Hepatocyte (in vitro differentiated cells): ENCODE results near the gene AKR1B1. TPM values are rescaled to one million over a fixed set of nuclear protein-coding genes. Genes with fewer than 3 reads are reported as not detected.
"Not testable (repeated sequence)": the region's sequence is repeated elsewhere in the genome, so short reads cannot be mapped to it uniquely, and the experiment has no call there.

Experiments
- DNase-seq: peaks from one replicate; pipeline ENCODE4 v3.0.0-alpha.2; 2016; ENCODE audit warnings: low spot score
- H2AFZ ChIP-seq: fragments of 200-600 bp; sonication (generic); 2 replicates; pipeline ENCODE4 v1.6.0; 2016; ENCODE audit warnings: antibody characterized with exemption, mild to moderate bottlenecking
- H3K27ac ChIP-seq: fragments of 200-600 bp; sonication (generic); 2 replicates; pipeline ENCODE4 v1.5.1; 2016; ENCODE audit warnings: mild to moderate bottlenecking
- H3K27me3 ChIP-seq: fragments of 200-600 bp; sonication (generic); 2 replicates; pipeline ENCODE4 v1.6.1; 2016
- H3K36me3 ChIP-seq: fragments of 200-600 bp; sonication (generic); replicated peaks from 2 replicates; pipeline ENCODE4 v1.5.1; 2016; ENCODE audit warnings: low read depth; ENCODE audit not compliant: insufficient read depth
- H3K4me1 ChIP-seq: fragments of 200-600 bp; sonication (generic); 2 replicates; pipeline ENCODE4 v1.5.1; 2016; ENCODE audit warnings: mild to moderate bottlenecking, moderate library complexity; ENCODE audit not compliant: insufficient read depth
- H3K4me2 ChIP-seq: fragments of 200-600 bp; sonication (generic); 2 replicates; pipeline ENCODE4 v1.6.0; 2016
- H3K4me3 ChIP-seq: fragments of 200-600 bp; sonication (generic); 2 replicates; pipeline ENCODE4 v1.5.1; 2016; ENCODE audit warnings: mild to moderate bottlenecking
- H3K79me2 ChIP-seq: fragments of 200-600 bp; sonication (generic); 2 replicates; pipeline ENCODE4 v1.6.0; 2017; ENCODE audit warnings: mild to moderate bottlenecking
- H3K9me2 ChIP-seq: fragments of 200-600 bp; sonication (generic); replicated peaks from 2 replicates; pipeline ENCODE4 v1.6.0; 2017; ENCODE audit warnings: mild to moderate bottlenecking; ENCODE audit not compliant: insufficient read depth
- H3K9me3 ChIP-seq: fragments of 200-600 bp; sonication (generic); 2 replicates; pipeline ENCODE4 v1.5.1; 2016; ENCODE audit warnings: low read depth, mild to moderate bottlenecking
- H4K20me1 ChIP-seq: fragments of 200-600 bp; sonication (generic); 2 replicates; pipeline ENCODE4 v1.6.0; 2016; ENCODE audit warnings: mild to moderate bottlenecking; ENCODE audit not compliant: insufficient read depth, poor library complexity, severe bottlenecking
- EZH2 ChIP-seq: fragments of 200-600 bp; sonication (generic); IDR thresholded peaks from 2 replicates; pipeline ENCODE4 v1.6.1; 2016; ENCODE audit warnings: antibody characterized with exemption, mild to moderate bottlenecking, borderline replicate concordance
- EZH2phosphoT487 ChIP-seq: fragments of 200-600 bp; sonication (generic); IDR thresholded peaks from one replicate; pipeline ENCODE4 v1.6.1; 2018; ENCODE audit warnings: antibody characterized with exemption, mild to moderate bottlenecking, low read depth, moderate library complexity; ENCODE audit not compliant: unreplicated experiment, severe bottlenecking
- WGBS: methylation state at CpG from one replicate; pipeline ENCODE4 v1.1.6; 2016; ENCODE audit warnings: low lambda C conversion rate; ENCODE audit errors: missing lambda C conversion rate; 5-methylcytosine and 5-hydroxymethylcytosine counted together
- polyA plus RNA-seq: library from polyadenylated mRNA; unstranded; fragments of >200 nt; fragmentation: Nextera tagmentation; extraction: Ambion mirVana; gene quantifications from 2 replicates; pipeline ENCODE4 v1.2.1, GENCODE V29; 2016
- total RNA-seq: library from RNA; depleted of rRNA; stranded (reverse); fragments of >200 nt; gene quantifications from 2 replicates; pipeline ENCODE4 v1.2.3, GENCODE V29; 2014
- TF ChIP-seq, protein P1 (sequence below): fragments of 200-600 bp; sonication (generic); IDR thresholded peaks from 2 replicates; pipeline ENCODE4 v1.5.1; 2016; ENCODE audit warnings: antibody characterized with exemption, mild to moderate bottlenecking; ENCODE audit not compliant: poor library complexity

The AKR1B1 gene
- total and polyA plus RNA-seq, 2 experiments from 2014 or later, result 129 to 342 TPM

DNA sequence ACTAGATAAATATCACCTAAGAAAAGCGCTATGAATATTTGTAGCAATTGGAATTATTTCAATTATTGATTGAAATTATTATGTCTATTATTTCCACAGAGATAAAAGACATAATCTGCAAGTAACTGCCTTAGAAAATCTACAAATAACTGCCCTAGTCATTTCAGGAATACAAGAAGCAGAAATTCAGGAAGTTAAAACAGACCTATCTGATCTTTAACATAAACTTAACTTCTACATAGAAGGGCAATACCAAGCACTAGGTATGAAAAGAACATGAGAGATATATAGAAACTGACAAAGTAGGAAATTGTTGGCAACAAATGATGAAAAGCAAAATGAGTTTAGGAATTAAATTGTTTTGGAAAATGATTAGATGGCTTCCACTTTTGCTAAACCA lies 36.6 kb upstream of the AKR1B1 start:
- no peak for DNase-seq
- H3K9me2 ChIP-seq, result no peaks in the 10 kb centered on the region
- H3K27ac ChIP-seq, result no peak overlapping the region
- no peaks in the 10 kb centered on the region for H3K36me3 ChIP-seq
- H4K20me1 ChIP-seq, result no peaks in the 10 kb centered on the region
- H3K4me2 ChIP-seq, result no peak overlapping the region
- TF ChIP-seq, protein P1, sequence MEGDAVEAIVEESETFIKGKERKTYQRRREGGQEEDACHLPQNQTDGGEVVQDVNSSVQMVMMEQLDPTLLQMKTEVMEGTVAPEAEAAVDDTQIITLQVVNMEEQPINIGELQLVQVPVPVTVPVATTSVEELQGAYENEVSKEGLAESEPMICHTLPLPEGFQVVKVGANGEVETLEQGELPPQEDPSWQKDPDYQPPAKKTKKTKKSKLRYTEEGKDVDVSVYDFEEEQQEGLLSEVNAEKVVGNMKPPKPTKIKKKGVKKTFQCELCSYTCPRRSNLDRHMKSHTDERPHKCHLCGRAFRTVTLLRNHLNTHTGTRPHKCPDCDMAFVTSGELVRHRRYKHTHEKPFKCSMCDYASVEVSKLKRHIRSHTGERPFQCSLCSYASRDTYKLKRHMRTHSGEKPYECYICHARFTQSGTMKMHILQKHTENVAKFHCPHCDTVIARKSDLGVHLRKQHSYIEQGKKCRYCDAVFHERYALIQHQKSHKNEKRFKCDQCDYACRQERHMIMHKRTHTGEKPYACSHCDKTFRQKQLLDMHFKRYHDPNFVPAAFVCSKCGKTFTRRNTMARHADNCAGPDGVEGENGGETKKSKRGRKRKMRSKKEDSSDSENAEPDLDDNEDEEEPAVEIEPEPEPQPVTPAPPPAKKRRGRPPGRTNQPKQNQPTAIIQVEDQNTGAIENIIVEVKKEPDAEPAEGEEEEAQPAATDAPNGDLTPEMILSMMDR, result no peak
- no peak for TF ChIP-seq EZH2
- TF ChIP-seq EZH2phosphoT487, result no peak
- no peak overlapping the region for H3K4me3 ChIP-seq
- H3K9me3 ChIP-seq, result no peaks in the 10 kb centered on the region
- WGBS, result 90% methylated on average over 1 of the region's 1 CpG
- no peaks in the 10 kb centered on the region for H3K4me1 ChIP-seq
- no peaks in the 10 kb centered on the region for H3K27me3 ChIP-seq
- no peaks in the 10 kb centered on the region for H3K79me2 ChIP-seq
- H2AFZ ChIP-seq, result no peak overlapping the region

- Histone ChIP-seq H3K36me3 (no peaks in the 10 kb centered on the region), H3K4me2 (no peak overlapping the region), H2AFZ (no peak overlapping the region), H3K4me1 (no peaks in the 10 kb centered on the region), H3K9me2 (no peaks in the 10 kb centered on the region), H3K4me3 (no peak overlapping the region), H3K27ac (no peak overlapping the region), H3K9me3 (no peaks in the 10 kb centered on the region), H3K27me3 (no peaks in the 10 kb centered on the region), H3K79me2 (no peaks in the 10 kb centered on the region), H4K20me1 (no peaks in the 10 kb centered on the region)
- TF ChIP-seq EZH2, result no peak
- TF ChIP-seq, protein P1, result no peak
- TF ChIP-seq EZH2phosphoT487, result no peak
- no peak for DNase-seq
- 92% methylated on average over 2 of the region's 2 CpGs for WGBS
Observed at GRCh38 chr7:134493091-134493490, 34.2 kb upstream of the AKR1B1 start.

- H3K4me1 ChIP-seq, H4K20me1 ChIP-seq, H3K9me2 ChIP-seq, H3K4me3 ChIP-seq, H3K9me3 ChIP-seq, H3K36me3 ChIP-seq, DNase-seq, H3K4me2 ChIP-seq, H3K27ac ChIP-seq, H3K27me3 ChIP-seq, H3K79me2 ChIP-seq, H2AFZ ChIP-seq: not testable (repeated sequence)
- WGBS, result 88% methylated on average over 4 of the region's 4 CpGs
Observed at GRCh38 chr7:134487721-134488120, 28.8 kb upstream of the AKR1B1 start.

- TF ChIP-seq, protein P1, result no peak
- TF ChIP-seq EZH2 (no peak), EZH2phosphoT487 (no peak)
- WGBS, result 89% methylated on average over 6 of the region's 6 CpGs
- Histone ChIP-seq H3K4me1 (no peaks in the 10 kb centered on the region), H3K9me2 (no peaks in the 10 kb centered on the region), H4K20me1 (no peaks in the 10 kb centered on the region), H3K4me2 (no peak overlapping the region), H3K9me3 (no peaks in the 10 kb centered on the region), H3K4me3 (no peak overlapping the region), H3K79me2 (no peaks in the 10 kb centered on the region), H3K27ac (no peak overlapping the region), H3K27me3 (no peaks in the 10 kb centered on the region), H3K36me3 (no peaks in the 10 kb centered on the region), H2AFZ (no peak overlapping the region)
- no peak for DNase-seq
Observed at GRCh38 chr7:134485203-134485602, 26.3 kb upstream of the AKR1B1 start.
